HS-5 (cell line): ENCODE measurements around the gene CT47C1.
"Not testable (repeated sequence)": the region's sequence is repeated elsewhere in the genome, so short reads cannot be mapped to it uniquely, and the experiment has no call there.

Experiments used
- DNase-seq: peaks from one replicate; pipeline ENCODE4 v3.0.0-alpha.2; 2012; ENCODE audit warnings: low read depth

Gene CT47C1

GRCh38 chrX:119072744-119073143 lies at the start of gene CT47C1:
CT47C1 (plus strand) TSS chrX:119072993; CDS start chrX:119073226, 233 bp downstream.
- no peak for DNase-seq

GRCh38 chrX:119025900-119026299 lies 46.9 kb upstream of the CT47C1 start:
- DNase-seq: no peak

- DNase-seq: not testable (repeated sequence)
Observed at GRCh38 chrX:119026344-119026743, 46.4 kb upstream of the CT47C1 start.

- not testable (repeated sequence) for DNase-seq
Observed at GRCh38 chrX:119027960-119028732, 44.6 kb upstream of the CT47C1 start.

DNA sequence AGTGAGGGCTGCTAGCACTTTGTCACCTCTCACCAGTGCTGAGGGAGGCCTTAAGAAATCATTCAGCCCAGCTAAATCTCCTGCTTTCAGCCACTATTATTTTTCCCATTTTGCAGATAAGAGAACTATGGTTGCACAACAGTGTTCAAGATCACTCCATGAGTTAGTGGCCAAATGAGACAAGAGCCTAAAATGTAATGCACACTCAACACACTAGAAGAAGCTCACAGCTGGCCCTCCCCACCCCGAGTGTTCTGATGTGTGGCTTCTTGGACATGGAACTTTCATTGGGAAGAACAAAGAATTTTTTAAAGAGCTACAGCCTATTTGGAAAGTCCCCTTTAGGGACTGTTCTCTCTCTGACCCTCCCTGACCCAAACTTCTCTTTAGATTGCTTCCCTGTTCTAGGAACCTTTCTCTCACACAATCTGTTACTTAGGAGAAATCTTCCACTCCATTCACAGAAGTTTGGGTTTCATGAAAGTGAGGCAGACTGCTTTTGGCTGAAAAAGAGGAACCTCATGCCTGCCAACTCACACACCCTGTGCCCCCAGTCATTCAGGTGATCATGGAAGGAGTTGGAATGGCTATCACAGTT lies 44.0 kb upstream of the CT47C1 start:
- DNase-seq: no peak

- not testable (repeated sequence) for DNase-seq
Observed at GRCh38 chrX:119029656-119030055, 43.1 kb upstream of the CT47C1 start.

- no peak for DNase-seq
Observed at GRCh38 chrX:119030990-119031389, 41.8 kb upstream of the CT47C1 start.

DNA sequence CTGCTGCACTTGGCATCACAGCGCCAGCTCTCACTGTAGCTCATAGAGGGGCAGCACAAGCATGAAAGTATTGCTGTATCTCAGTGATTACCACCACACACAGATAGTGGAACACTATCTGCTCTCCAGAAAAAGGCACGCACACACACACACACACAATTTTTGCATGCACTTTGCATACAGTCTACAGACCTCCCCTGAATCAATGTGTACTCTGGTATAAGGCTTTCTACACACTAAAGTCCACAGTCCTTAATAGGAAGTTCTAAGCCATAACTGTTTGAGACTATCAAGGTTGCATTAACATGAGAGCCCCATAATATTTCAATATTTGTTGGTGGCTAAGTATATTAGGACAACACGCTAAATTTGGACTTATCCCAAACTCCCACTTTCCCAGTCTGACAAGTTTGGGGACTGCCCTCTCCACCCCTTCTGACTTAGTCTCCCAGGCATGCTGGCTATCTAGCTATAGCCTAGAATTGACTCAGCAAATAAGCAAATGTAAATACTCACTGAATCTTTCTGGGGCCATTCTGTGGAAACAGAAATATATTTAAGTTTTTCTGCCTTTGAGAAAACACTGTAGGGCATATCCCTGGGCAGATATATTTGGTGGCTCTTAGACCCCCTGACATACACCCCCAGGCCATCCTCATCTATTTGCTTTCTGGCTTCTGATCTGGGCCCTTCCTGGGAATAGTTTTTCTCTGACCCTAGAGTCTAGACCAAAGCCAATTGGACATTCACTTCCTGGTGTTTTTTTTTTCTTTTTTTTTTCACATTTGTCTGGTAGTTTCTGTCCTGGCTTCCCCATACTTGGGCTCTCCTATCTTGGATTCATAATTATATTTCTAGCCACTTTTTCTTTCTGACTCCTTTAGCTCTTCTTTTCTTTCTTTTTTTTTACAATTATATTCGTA lies 36.4 kb upstream of the CT47C1 start:
- no peak for DNase-seq

- no peak for DNase-seq
Observed at GRCh38 chrX:119040432-119040831, 32.4 kb upstream of the CT47C1 start.

DNA sequence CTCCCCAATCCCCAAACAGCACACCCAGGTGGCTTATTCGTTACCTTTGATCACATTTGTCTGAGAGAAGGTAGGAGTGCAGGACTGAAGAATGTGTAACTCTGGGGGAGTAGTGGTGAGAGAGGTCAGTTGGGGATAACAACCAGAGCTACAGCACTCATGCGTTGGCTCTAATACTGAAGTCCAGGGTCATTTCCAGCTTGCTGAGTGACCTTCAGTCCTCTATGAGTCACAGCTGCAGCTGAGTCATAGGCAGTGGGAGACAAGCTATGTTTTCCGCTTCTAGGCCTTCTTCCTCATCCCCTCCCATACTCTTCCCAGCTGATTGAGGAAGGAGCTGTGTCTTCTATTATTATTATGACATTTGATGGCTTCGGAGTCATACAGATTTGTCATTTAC lies 31.6 kb upstream of the CT47C1 start:
- DNase-seq: peak; percentile 43

GRCh38 chrX:119042040-119042439 lies 30.8 kb upstream of the CT47C1 start:
- no peak for DNase-seq

DNA sequence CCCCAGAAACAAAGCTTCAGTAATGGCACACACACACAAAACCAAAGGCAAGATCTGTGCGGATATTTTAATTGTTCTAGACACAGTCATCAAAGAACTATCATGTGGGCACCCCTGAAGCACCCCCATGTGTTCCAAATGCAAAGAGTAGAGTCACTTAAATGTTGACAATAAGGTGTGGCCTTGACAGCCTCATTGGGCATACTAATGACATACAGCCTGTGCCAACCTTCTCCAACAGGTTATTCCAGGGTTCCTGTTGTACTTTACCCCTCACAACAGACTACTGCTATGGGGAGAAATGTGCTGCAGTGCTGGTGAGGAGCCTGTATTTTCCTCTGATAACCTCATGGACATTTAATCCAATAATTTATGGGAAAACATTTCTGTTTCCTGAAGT lies 29.8 kb upstream of the CT47C1 start:
- DNase-seq: no peak

- no peak for DNase-seq
Observed at GRCh38 chrX:119045884-119046283, 26.9 kb upstream of the CT47C1 start.

- no peak for DNase-seq
Observed at GRCh38 chrX:119055687-119056086, 17.1 kb upstream of the CT47C1 start.

DNA sequence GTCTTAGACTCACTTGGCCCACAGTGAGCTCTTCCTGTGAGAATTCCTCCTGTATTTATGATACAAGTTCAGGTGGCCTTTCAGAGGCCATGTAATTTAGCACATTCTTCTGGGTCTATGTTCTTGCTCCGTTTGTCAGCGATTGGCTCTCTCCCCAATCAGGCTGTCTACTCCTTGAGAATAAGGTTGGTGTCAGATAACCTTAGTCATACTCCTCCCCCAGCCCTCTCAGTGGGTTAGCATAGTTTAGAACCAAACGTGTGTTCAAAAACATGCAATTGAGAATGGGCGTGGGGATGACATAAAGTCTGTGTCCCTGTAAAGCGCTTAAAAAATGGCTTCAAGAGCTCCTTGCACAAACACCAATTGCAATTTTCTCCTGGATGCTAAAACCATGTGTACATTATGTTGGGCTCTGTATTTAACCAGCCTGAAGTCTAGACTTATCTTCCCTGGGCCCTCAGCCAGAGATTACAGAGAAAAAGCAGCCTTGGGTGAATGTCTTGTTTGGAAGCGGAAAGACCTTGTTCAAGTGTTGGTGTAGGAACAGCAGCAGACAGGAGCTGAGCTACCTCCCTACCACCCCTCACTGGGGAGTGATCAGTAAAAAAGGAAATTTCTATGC lies 9.9 kb upstream of the CT47C1 start:
- no peak for DNase-seq

GRCh38 chrX:119063428-119063827 lies 9.4 kb upstream of the CT47C1 start:
- DNase-seq: no peak

GRCh38 chrX:119067023-119067739 lies 5.6 kb upstream of the CT47C1 start:
- DNase-seq: peak; percentile 16

DNA sequence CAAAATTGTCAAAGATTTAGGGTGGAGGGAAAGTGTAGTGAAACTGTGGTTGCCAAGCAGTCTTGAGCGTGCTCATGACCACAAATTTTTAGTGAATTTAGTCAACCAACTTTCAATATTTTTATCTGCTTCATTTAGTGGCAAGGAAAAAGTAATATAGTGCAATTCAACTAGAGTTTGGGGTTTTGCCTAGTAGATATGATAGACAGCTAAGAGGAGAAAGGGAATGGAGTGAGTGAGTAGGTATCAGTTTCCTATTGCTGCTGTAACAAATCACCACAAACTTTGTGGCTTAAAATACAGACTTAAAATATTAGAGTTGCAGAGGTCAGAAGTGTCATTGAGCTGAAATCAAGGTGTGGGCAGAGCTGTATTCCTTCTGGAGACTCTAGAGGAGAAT lies 3.7 kb upstream of the CT47C1 start:
- DNase-seq: no peak

- DNase-seq: no peak
Observed at GRCh38 chrX:119069762-119070161, 3.0 kb upstream of the CT47C1 start.

DNA sequence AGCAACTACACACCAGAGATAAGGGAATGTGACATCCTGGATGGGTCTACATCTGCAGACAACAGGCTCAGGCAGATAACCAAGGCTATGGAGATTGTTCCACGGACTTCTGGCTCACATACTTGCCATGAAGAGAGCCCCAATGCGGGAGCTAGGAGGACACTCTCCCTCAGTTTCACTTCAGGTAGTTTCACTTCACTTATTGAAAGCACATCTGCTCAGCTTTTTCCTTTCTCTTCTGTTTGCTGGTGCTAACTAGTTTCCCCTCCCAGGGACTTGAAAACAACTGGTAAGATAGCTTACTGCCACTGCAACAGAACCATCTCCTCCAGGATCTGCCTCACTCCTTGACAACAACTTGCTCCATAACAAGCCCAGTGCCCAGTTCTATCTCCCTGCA lies 1.4 kb upstream of the CT47C1 start:
- DNase-seq: no peak

- DNase-seq: no peak
Observed at GRCh38 chrX:119073200-119073905, 560 bp downstream of the CT47C1 start.
